ENCODE results near the gene RPUSD2. TPM values are rescaled to one million over a fixed set of nuclear protein-coding genes. Genes with fewer than 3 reads are reported as not detected.
A peak's percentile ranks its signal among the peaks of the same experiment; 100 is the strongest.

RPUSD2 gene
- total and polyA plus RNA-seq, 8 donors = 1.9 to 9.7 (median 3.5) TPM

DNA sequence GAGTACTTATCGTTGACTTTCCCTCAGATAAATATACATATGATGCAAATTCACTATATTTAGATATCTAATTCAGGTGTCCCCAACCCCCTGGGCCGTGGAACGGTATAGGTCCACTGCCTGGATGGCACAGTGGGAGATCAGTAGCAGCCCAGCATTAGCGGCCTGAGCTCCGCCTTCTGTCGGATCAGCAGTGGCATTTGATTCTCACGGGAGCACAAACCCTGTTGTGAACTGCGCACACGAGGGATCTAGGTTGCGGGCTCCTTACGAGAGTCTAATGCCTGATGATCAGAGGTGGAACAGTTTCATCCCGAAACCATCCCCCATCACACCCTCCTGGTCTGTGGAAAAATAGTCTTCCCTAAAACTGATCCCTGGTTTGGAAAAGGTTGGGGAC, 31.9 kb downstream of the RPUSD2 start:
- Histone ChIP-seq H3K27me3 (no peaks in the 10 kb centered on the region), H3K27ac (no peak overlapping the region), H3K4me1 (no peaks in the 10 kb centered on the region), H3K36me3 (no peaks in the 10 kb centered on the region), H3K4me3 (no peak overlapping the region), H3K9me3 (no peaks in the 10 kb centered on the region)
- 91 to 92% methylated on average over 12 of the region's 12 CpGs for WGBS, 2 donors
- DNase-seq (no peak), FAIRE-seq (no peak), ATAC-seq (no peak)
- intact Hi-C loops (cut with DNase I) = no loop called here
- TF ChIP-seq, protein P1, sequence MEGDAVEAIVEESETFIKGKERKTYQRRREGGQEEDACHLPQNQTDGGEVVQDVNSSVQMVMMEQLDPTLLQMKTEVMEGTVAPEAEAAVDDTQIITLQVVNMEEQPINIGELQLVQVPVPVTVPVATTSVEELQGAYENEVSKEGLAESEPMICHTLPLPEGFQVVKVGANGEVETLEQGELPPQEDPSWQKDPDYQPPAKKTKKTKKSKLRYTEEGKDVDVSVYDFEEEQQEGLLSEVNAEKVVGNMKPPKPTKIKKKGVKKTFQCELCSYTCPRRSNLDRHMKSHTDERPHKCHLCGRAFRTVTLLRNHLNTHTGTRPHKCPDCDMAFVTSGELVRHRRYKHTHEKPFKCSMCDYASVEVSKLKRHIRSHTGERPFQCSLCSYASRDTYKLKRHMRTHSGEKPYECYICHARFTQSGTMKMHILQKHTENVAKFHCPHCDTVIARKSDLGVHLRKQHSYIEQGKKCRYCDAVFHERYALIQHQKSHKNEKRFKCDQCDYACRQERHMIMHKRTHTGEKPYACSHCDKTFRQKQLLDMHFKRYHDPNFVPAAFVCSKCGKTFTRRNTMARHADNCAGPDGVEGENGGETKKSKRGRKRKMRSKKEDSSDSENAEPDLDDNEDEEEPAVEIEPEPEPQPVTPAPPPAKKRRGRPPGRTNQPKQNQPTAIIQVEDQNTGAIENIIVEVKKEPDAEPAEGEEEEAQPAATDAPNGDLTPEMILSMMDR (IDR thresholded peaks at IDR 0.05) = no peak

DNA sequence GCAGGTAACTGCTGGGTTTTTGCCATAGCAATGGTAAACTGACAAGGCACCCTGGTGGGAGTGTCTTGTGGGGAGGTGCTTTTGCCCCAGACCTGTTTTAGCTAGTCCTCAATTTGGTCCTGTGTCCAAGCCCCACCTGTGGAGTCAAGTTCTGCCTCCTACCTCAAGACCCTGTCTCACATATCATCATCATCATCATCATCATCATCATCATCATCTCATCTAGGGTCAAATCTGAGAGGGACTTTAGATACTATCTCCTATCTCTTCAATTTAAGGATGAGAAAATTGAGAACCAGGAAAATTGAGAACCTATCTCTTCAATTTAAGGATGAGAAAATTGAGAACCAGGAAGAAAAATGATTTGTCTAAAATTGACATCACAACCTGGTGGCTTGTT, 34.8 kb downstream of the RPUSD2 start:
- no peaks in the 10 kb centered on the region for H3K9me3 ChIP-seq
- no peak overlapping the region for H3K27ac ChIP-seq
- DNase-seq (no peak), ATAC-seq (no peak), FAIRE-seq (no peak)
- H3K27me3 ChIP-seq = no peaks in the 10 kb centered on the region
- TF ChIP-seq, protein P1 (IDR thresholded peaks at IDR 0.05) = no peak
- H3K36me3 ChIP-seq = no peaks in the 10 kb centered on the region
- intact Hi-C loops (cut with DNase I) = no loop called here
- no peaks in the 10 kb centered on the region for H3K4me1 ChIP-seq
- no peak overlapping the region for H3K4me3 ChIP-seq

DNA sequence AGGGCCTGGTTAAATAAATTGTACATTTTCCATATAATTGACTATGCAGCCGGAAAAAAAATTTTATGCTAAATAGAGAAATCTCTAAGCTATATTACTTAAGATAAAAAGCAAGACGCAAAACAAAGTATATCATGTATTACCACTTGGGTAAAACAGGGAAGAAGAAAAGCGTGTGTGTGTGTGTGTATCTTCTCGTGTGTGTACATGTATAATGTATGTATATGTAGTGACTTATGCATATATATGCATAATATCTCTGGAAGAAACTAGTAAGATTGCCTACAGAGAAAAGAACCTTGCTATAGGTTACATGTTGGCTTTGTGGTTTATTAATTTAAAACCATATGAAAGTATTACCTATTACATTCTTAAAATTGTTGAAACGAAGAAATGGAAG, 44.0 kb downstream of the RPUSD2 start:
- DNase-seq (no peak), FAIRE-seq (no peak), ATAC-seq (no peak)
- H3K9me3 ChIP-seq = no peaks in the 10 kb centered on the region
- no peaks in the 10 kb centered on the region for H3K36me3 ChIP-seq
- no peaks in the 10 kb centered on the region for H3K4me1 ChIP-seq
- 75 to 87% methylated on average over 5 of the region's 5 CpGs for whole genome bisulfite sequencing, 2 donors
- no peak overlapping the region for H3K4me3 ChIP-seq
- TF ChIP-seq, protein P1 (IDR thresholded peaks at IDR 0.05) = no peak
- intact Hi-C loops (cut with DNase I) = no loop called here
- H3K27me3 ChIP-seq = no peaks in the 10 kb centered on the region
- no peak overlapping the region for H3K27ac ChIP-seq

DNA sequence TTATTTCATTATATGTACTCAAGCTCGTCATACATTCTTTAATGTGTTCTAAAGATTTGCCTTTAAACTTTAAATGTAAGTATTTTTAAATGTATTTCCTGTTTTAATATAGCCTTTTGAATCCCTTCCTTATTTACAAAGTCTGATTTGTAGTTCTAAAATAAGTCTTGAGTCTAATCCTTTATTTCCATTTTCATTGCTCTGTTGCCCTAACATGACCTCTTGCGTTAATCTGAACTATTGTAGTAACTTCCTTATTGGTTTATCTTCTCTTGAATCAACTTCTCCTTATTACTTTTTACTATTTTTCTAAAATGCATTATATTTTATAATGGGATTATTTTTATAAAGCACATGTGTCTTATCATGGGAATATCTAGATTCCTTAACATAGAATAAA, 48.9 kb downstream of the RPUSD2 start:
- DNase-seq = no peak
- no peaks in the 10 kb centered on the region for H3K4me1 ChIP-seq
- no peak for ATAC-seq
- no peaks in the 10 kb centered on the region for H3K27me3 ChIP-seq
- 87 to 91% methylated on average over 2 of the region's 2 CpGs for WGBS, 2 donors
- no peak overlapping the region for H3K4me3 ChIP-seq
- no peaks in the 10 kb centered on the region for H3K36me3 ChIP-seq
- intact Hi-C loops (cut with DNase I) = no loop called here
- H3K9me3 ChIP-seq = no peaks in the 10 kb centered on the region
- no peak overlapping the region for H3K27ac ChIP-seq
- TF ChIP-seq, protein P1 (IDR thresholded peaks at IDR 0.05) = no peak
- FAIRE-seq = peak; percentile 83

DNA sequence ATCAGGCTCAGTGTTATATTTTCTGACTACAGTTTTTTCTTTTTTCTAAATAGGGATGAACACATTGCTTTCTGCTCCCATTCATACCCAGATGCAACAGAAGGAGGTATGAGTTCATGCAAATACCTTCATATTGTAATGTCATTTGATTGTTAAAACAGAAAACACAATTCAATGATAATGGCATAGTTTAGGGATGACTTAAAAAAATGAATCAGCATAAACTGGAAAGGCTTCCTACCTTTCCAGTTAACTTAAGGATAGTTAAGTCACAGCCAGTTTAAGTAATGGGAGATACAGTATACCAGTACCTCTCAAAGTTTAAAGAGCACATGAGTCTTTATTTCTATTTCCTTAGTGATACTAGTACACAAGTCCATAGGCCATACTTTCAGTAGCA, 49.8 kb downstream of the RPUSD2 start:
- TF ChIP-seq, protein P1 (IDR thresholded peaks at IDR 0.05) = no peak
- Histone ChIP-seq H3K4me1 (no peaks in the 10 kb centered on the region), H3K9me3 (no peaks in the 10 kb centered on the region), H3K4me3 (no peak overlapping the region), H3K27ac (no peak overlapping the region), H3K27me3 (no peaks in the 10 kb centered on the region), H3K36me3 (no peaks in the 10 kb centered on the region)
- FAIRE-seq (no peak), ATAC-seq (no peak), DNase-seq (no peak)
- intact Hi-C loops (cut with DNase I) = no loop called here
